ENCODE measurements around the gene FRMD8. TPM values are rescaled to one million over a fixed set of nuclear protein-coding genes. Genes with fewer than 3 reads are reported as not detected.

FRMD8 gene
- total and polyA plus RNA-seq, 2 donors (not counting 1 experiment from before 2014, with no cell fraction given): 14.9 to 15.3 TPM

DNA sequence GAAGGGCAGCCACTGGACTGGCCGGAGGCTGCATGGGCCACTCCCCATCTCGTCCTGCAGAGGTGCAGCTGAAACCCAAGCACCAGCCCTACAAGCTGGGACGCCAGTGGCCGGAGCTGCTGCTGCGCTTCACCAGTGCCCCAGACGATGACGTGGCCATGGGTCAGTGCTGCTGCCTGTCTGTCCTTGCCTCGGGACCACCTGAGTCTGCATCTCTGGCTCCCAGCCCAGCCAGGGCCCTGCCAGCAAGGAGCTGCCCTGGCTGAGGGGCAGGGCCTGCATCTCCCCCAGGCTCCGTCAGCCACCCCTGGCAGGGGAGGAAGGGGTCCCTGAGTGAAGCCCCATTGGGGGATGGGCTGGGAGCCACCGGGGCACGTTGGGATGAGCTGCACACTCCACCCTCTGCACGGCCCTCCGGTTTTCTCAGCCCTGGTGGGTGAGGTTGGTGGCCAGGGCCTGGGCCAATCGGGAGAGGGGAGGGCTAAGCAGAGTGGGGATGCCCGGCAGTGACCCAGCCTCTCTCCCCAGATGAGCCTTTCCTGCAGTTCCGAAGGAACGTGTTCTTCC is 7.2 kb downstream of the FRMD8 start:
- Histone ChIP-seq H3K79me2 (ENCODE audit: control insufficient read depth, insufficient read depth, low read length) (peaks cover 36% of the 10 kb centered on the region), H4K20me1 (ENCODE audit: control insufficient read depth, extremely low read depth, insufficient read depth, low read length) (no peaks in the 10 kb centered on the region), H3K27ac (ENCODE audit: insufficient read depth, low read length) (no peak overlapping the region), H3K9ac (ENCODE audit: insufficient read depth, low read length) (no peak overlapping the region), H2AFZ (ENCODE audit: low read length) (no peak overlapping the region), H3K27me3 (ENCODE audit: control insufficient read depth, insufficient read depth, low read length) (no peaks in the 10 kb centered on the region), H3K4me1 (ENCODE audit: control insufficient read depth, extremely low read depth, insufficient read depth, low read length) (peaks cover 18% of the 10 kb centered on the region), H3K4me2 (ENCODE audit: extremely low read depth, insufficient read depth, low read length) (no peak overlapping the region), H3K9me3 (ENCODE audit: control insufficient read depth, insufficient read depth, low read depth, low read length) (no peaks in the 10 kb centered on the region), H3K36me3 (ENCODE audit: control insufficient read depth, insufficient read depth, low read length) (peaks cover 38% of the 10 kb centered on the region), H3K4me3 (replicated peaks in 1 of 4; ENCODE audit: control extremely low read depth in 1 of 4, insufficient read depth in 1 of 4, low read depth in 3 of 4, low read length in 4 of 4) (no peak overlapping the region)
- no peak for DNase-seq (ENCODE audit: low read depth in 2 of 2)
- TF ChIP-seq, protein P1, sequence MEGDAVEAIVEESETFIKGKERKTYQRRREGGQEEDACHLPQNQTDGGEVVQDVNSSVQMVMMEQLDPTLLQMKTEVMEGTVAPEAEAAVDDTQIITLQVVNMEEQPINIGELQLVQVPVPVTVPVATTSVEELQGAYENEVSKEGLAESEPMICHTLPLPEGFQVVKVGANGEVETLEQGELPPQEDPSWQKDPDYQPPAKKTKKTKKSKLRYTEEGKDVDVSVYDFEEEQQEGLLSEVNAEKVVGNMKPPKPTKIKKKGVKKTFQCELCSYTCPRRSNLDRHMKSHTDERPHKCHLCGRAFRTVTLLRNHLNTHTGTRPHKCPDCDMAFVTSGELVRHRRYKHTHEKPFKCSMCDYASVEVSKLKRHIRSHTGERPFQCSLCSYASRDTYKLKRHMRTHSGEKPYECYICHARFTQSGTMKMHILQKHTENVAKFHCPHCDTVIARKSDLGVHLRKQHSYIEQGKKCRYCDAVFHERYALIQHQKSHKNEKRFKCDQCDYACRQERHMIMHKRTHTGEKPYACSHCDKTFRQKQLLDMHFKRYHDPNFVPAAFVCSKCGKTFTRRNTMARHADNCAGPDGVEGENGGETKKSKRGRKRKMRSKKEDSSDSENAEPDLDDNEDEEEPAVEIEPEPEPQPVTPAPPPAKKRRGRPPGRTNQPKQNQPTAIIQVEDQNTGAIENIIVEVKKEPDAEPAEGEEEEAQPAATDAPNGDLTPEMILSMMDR (conservative IDR thresholded peaks at IDR 0.05 in 1 of 2, IDR thresholded peaks at IDR 0.05 in 1 of 2; ENCODE audit: low read depth in 1 of 2, low read length in 2 of 2): no peak
- TF ChIP-seq EZH2 (IDR thresholded peaks at IDR 0.05; ENCODE audit: low read length, missing control alignments): no peak

GRCh38 chr11:65394125-65394536 is 7.7 kb downstream of the FRMD8 start:
- DNase-seq (ENCODE audit: low read depth in 2 of 2): no peak
- peaks cover 33% of the 10 kb centered on the region for H3K79me2 ChIP-seq (ENCODE audit: control insufficient read depth, insufficient read depth, low read length)
- no peaks in the 10 kb centered on the region for H3K9me3 ChIP-seq (ENCODE audit: control insufficient read depth, insufficient read depth, low read depth, low read length)
- H3K4me1 ChIP-seq (ENCODE audit: control insufficient read depth, extremely low read depth, insufficient read depth, low read length): peaks cover 18% of the 10 kb centered on the region
- TF ChIP-seq, protein P1 (conservative IDR thresholded peaks at IDR 0.05 in 1 of 2, IDR thresholded peaks at IDR 0.05 in 1 of 2; ENCODE audit: low read depth in 1 of 2, low read length in 2 of 2): no peak
- TF ChIP-seq EZH2 (IDR thresholded peaks at IDR 0.05; ENCODE audit: low read length, missing control alignments): no peak
- H3K4me2 ChIP-seq (ENCODE audit: extremely low read depth, insufficient read depth, low read length): no peak overlapping the region
- H3K27me3 ChIP-seq (ENCODE audit: control insufficient read depth, insufficient read depth, low read length): no peaks in the 10 kb centered on the region
- no peak overlapping the region for H3K4me3 ChIP-seq (replicated peaks in 1 of 4; ENCODE audit: control extremely low read depth in 1 of 4, insufficient read depth in 1 of 4, low read depth in 3 of 4, low read length in 4 of 4)
- no peak overlapping the region for H2AFZ ChIP-seq (ENCODE audit: low read length)
- no peak overlapping the region for H3K9ac ChIP-seq (ENCODE audit: insufficient read depth, low read length)
- H4K20me1 ChIP-seq (ENCODE audit: control insufficient read depth, extremely low read depth, insufficient read depth, low read length): no peaks in the 10 kb centered on the region
- peaks cover 39% of the 10 kb centered on the region for H3K36me3 ChIP-seq (ENCODE audit: control insufficient read depth, insufficient read depth, low read length)
- H3K27ac ChIP-seq (ENCODE audit: insufficient read depth, low read length): no peak overlapping the region

- H3K79me2 ChIP-seq (ENCODE audit: control insufficient read depth, insufficient read depth, low read length): peaks cover 20% of the 10 kb centered on the region
- TF ChIP-seq, protein P1 (conservative IDR thresholded peaks at IDR 0.05 in 1 of 2, IDR thresholded peaks at IDR 0.05 in 1 of 2; ENCODE audit: low read depth in 1 of 2, low read length in 2 of 2): no peak
- no peak for TF ChIP-seq EZH2 (IDR thresholded peaks at IDR 0.05; ENCODE audit: low read length, missing control alignments)
- no peaks in the 10 kb centered on the region for H3K9me3 ChIP-seq (ENCODE audit: control insufficient read depth, insufficient read depth, low read depth, low read length)
- no peaks in the 10 kb centered on the region for H3K27me3 ChIP-seq (ENCODE audit: control insufficient read depth, insufficient read depth, low read length)
- H3K4me1 ChIP-seq (ENCODE audit: control insufficient read depth, extremely low read depth, insufficient read depth, low read length): peaks cover 3% of the 10 kb centered on the region
- H4K20me1 ChIP-seq (ENCODE audit: control insufficient read depth, extremely low read depth, insufficient read depth, low read length): no peaks in the 10 kb centered on the region
- no peak overlapping the region for H2AFZ ChIP-seq (ENCODE audit: low read length)
- no peak overlapping the region for H3K9ac ChIP-seq (ENCODE audit: insufficient read depth, low read length)
- no peak for DNase-seq (ENCODE audit: low read depth in 2 of 2)
- no peak overlapping the region for H3K4me2 ChIP-seq (ENCODE audit: extremely low read depth, insufficient read depth, low read length)
- H3K36me3 ChIP-seq (ENCODE audit: control insufficient read depth, insufficient read depth, low read length): peaks cover 48% of the 10 kb centered on the region
- H3K4me3 ChIP-seq (replicated peaks in 1 of 4; ENCODE audit: control extremely low read depth in 1 of 4, insufficient read depth in 1 of 4, low read depth in 3 of 4, low read length in 4 of 4): no peak overlapping the region
- H3K27ac ChIP-seq (ENCODE audit: insufficient read depth, low read length): no peak overlapping the region
These were observed 9.6 kb downstream of the FRMD8 start for GRCh38 chr11:65395961-65396530.

Measured in fibroblast of lung (primary cell).